Measurements from ENCODE around the gene NUP214. TPM values are rescaled to one million over a fixed set of nuclear protein-coding genes. Genes with fewer than 3 reads are reported as not detected.

The NUP214 gene
- total and polyA plus RNA-seq, 2 of the 8 experiments (the other 6 are each of a cell fraction or from before 2014, with no cell fraction given), result 28.6 to 50.2 TPM

DNA sequence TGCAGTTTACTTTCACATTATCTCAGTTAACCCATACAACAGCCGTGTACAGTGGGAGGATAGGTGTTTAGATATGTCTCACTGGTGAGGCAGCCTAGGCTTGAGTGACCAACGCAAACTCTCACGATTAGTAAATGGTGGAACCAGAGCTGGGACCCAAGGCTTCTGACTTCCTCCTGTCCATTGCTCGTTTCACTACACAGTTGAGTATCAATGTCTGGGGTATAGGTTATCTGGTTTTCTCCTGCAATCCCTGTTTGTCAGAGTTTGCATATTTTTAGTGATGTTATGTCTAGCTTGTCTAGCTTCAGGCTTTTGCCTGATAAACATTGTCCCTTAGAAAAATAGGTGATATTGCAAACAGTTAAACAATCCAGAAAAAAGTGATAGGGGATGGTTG is 62.6 kb downstream of the NUP214 start (continued):
- TF ChIP-seq, protein P1, sequence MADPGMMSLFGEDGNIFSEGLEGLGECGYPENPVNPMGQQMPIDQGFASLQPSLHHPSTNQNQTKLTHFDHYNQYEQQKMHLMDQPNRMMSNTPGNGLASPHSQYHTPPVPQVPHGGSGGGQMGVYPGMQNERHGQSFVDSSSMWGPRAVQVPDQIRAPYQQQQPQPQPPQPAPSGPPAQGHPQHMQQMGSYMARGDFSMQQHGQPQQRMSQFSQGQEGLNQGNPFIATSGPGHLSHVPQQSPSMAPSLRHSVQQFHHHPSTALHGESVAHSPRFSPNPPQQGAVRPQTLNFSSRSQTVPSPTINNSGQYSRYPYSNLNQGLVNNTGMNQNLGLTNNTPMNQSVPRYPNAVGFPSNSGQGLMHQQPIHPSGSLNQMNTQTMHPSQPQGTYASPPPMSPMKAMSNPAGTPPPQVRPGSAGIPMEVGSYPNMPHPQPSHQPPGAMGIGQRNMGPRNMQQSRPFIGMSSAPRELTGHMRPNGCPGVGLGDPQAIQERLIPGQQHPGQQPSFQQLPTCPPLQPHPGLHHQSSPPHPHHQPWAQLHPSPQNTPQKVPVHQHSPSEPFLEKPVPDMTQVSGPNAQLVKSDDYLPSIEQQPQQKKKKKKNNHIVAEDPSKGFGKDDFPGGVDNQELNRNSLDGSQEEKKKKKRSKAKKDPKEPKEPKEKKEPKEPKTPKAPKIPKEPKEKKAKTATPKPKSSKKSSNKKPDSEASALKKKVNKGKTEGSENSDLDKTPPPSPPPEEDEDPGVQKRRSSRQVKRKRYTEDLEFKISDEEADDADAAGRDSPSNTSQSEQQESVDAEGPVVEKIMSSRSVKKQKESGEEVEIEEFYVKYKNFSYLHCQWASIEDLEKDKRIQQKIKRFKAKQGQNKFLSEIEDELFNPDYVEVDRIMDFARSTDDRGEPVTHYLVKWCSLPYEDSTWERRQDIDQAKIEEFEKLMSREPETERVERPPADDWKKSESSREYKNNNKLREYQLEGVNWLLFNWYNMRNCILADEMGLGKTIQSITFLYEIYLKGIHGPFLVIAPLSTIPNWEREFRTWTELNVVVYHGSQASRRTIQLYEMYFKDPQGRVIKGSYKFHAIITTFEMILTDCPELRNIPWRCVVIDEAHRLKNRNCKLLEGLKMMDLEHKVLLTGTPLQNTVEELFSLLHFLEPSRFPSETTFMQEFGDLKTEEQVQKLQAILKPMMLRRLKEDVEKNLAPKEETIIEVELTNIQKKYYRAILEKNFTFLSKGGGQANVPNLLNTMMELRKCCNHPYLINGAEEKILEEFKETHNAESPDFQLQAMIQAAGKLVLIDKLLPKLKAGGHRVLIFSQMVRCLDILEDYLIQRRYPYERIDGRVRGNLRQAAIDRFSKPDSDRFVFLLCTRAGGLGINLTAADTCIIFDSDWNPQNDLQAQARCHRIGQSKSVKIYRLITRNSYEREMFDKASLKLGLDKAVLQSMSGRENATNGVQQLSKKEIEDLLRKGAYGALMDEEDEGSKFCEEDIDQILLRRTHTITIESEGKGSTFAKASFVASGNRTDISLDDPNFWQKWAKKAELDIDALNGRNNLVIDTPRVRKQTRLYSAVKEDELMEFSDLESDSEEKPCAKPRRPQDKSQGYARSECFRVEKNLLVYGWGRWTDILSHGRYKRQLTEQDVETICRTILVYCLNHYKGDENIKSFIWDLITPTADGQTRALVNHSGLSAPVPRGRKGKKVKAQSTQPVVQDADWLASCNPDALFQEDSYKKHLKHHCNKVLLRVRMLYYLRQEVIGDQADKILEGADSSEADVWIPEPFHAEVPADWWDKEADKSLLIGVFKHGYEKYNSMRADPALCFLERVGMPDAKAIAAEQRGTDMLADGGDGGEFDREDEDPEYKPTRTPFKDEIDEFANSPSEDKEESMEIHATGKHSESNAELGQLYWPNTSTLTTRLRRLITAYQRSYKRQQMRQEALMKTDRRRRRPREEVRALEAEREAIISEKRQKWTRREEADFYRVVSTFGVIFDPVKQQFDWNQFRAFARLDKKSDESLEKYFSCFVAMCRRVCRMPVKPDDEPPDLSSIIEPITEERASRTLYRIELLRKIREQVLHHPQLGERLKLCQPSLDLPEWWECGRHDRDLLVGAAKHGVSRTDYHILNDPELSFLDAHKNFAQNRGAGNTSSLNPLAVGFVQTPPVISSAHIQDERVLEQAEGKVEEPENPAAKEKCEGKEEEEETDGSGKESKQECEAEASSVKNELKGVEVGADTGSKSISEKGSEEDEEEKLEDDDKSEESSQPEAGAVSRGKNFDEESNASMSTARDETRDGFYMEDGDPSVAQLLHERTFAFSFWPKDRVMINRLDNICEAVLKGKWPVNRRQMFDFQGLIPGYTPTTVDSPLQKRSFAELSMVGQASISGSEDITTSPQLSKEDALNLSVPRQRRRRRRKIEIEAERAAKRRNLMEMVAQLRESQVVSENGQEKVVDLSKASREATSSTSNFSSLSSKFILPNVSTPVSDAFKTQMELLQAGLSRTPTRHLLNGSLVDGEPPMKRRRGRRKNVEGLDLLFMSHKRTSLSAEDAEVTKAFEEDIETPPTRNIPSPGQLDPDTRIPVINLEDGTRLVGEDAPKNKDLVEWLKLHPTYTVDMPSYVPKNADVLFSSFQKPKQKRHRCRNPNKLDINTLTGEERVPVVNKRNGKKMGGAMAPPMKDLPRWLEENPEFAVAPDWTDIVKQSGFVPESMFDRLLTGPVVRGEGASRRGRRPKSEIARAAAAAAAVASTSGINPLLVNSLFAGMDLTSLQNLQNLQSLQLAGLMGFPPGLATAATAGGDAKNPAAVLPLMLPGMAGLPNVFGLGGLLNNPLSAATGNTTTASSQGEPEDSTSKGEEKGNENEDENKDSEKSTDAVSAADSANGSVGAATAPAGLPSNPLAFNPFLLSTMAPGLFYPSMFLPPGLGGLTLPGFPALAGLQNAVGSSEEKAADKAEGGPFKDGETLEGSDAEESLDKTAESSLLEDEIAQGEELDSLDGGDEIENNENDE (IDR thresholded peaks at IDR 0.05; ENCODE audit: insufficient replicate concordance, low read length), result no peak
- no peak for TF ChIP-seq SP2 (IDR thresholded peaks at IDR 0.05; ENCODE audit: low read length)
- no peak for TF ChIP-seq YY1 (IDR thresholded peaks at IDR 0.05; ENCODE audit: low read depth, low read length)
- no peak for TF ChIP-seq ZNF274 (IDR thresholded peaks at IDR 0.05; ENCODE audit: borderline replicate concordance, extremely low read depth, low read length)
- no peak for TF ChIP-seq HDAC2 (IDR thresholded peaks at IDR 0.05; ENCODE audit: borderline replicate concordance in 1 of 2, low read depth in 2 of 2, low read length in 2 of 2)
- no peak for TF ChIP-seq CBX5 (IDR thresholded peaks at IDR 0.05; ENCODE audit: low read depth, low read length)
- TF ChIP-seq FOSL1 (IDR thresholded peaks at IDR 0.05; ENCODE audit: insufficient read depth, low read depth, low read length), result no peak
- TF ChIP-seq SIN3A (conservative IDR thresholded peaks at IDR 0.05 in 1 of 2, IDR thresholded peaks at IDR 0.05 in 1 of 2; ENCODE audit: low read depth in 1 of 2, low read length in 2 of 2), result no peak
- TF ChIP-seq SUZ12 (IDR thresholded peaks at IDR 0.05; ENCODE audit: low read length), result no peak
- TF ChIP-seq NANOG (IDR thresholded peaks at IDR 0.05; ENCODE audit: insufficient read depth, low read depth, low read length, poor library complexity, severe bottlenecking), result no peak

Measured in H1 (cell line).